CD8-positive, alpha-beta memory T cell (primary cell): ENCODE data around the gene RGS13. TPM values are rescaled to one million over a fixed set of nuclear protein-coding genes. Genes with fewer than 3 reads are reported as not detected.

Experiments
- CTCF ChIA-PET: fragments of 350-600 bp; sonication (Branson Sonifier 250); formaldehyde crosslinking; loops from one replicate; lab custom pipeline; 2021; ENCODE audit warnings: antibody characterized with exemption; lab: Charles Lee
- POLR2A ChIA-PET: fragments of 350-600 bp; sonication (Branson Sonifier 250); formaldehyde crosslinking; loops from one replicate; lab custom pipeline; 2021; ENCODE audit warnings: antibody characterized with exemption; lab: Charles Lee
- DNase-seq, 5 donors: peaks; one replicate each; pipeline versions ENCODE4 v3.0.0 to v3.0.0-alpha.2; 2020 to 2022; ENCODE audit warnings: mixed read lengths in 1 of 5
- H3K27ac ChIP-seq: one replicate; pipeline ENCODE4 v1.7.0; 2013; ENCODE audit warnings: low read depth, mild to moderate bottlenecking, low read length, moderate library complexity
- H3K27me3 ChIP-seq: 2 replicates; pipeline ENCODE4 v1.7.0; 2013; ENCODE audit warnings: low read length, mild to moderate bottlenecking; ENCODE audit not compliant: insufficient read depth, poor library complexity, severe bottlenecking
- H3K36me3 ChIP-seq: 2 replicates; pipeline ENCODE4 v1.7.0; 2013; ENCODE audit warnings: mild to moderate bottlenecking, low read length, moderate library complexity; ENCODE audit not compliant: insufficient read depth
- H3K4me1 ChIP-seq: 2 replicates; pipeline ENCODE4 v1.7.0; 2013; ENCODE audit warnings: mild to moderate bottlenecking, low read length, moderate library complexity; ENCODE audit not compliant: insufficient read depth
- H3K4me3 ChIP-seq: 2 replicates; pipeline ENCODE4 v1.7.0; 2013; ENCODE audit warnings: mild to moderate bottlenecking, low read length
- H3K9me3 ChIP-seq: 2 replicates; pipeline ENCODE4 v1.7.0; 2013; ENCODE audit warnings: mild to moderate bottlenecking, low read length
- H3K27ac Mint-ChIP-seq, 8 donors: one replicate each; pipeline ENCODE4 v1.8.0; 2020 to 2021; ENCODE audit warnings: mixed read lengths in 8 of 8, mild to moderate bottlenecking in 6 of 8, inconsistent platforms in 3 of 8, moderate library complexity in 3 of 8
- H3K27me3 Mint-ChIP-seq, 2 donors: one replicate each; pipeline ENCODE4 v1.8.0; 2020 to 2021; ENCODE audit warnings: mixed read lengths in 2 of 2, mild to moderate bottlenecking in 1 of 2, moderate library complexity in 1 of 2
- H3K36me3 Mint-ChIP-seq, 3 donors: one replicate each; pipeline ENCODE4 v1.8.0; 2020 to 2021; ENCODE audit warnings: mixed read lengths in 3 of 3, inconsistent platforms in 1 of 3, mild to moderate bottlenecking in 1 of 3
- H3K4me1 Mint-ChIP-seq, 3 donors: one replicate each; pipeline ENCODE4 v1.8.0; 2020 to 2021; ENCODE audit warnings: mixed read lengths in 3 of 3, inconsistent platforms in 1 of 3, mild to moderate bottlenecking in 1 of 3
- H3K4me3 Mint-ChIP-seq, 7 donors: one replicate each; pipeline ENCODE4 v1.8.0; 2020 to 2021; ENCODE audit warnings: mixed read lengths in 7 of 7, mild to moderate bottlenecking in 6 of 7, moderate library complexity in 4 of 7, inconsistent platforms in 2 of 7
- H3K9me3 Mint-ChIP-seq, 5 donors: one replicate each; pipeline ENCODE4 v1.8.0; 2020 to 2022; ENCODE audit warnings: mixed read lengths in 5 of 5, mild to moderate bottlenecking in 3 of 5, moderate library complexity in 2 of 5, inconsistent platforms in 1 of 5
- polyA plus RNA-seq: library from polyadenylated mRNA; unstranded; fragments of 300-500 nt; fragmentation: Illumina TruSeq; gene quantifications from one replicate; pipeline ENCODE4 v1.2.3, GENCODE V29; 2021
- total RNA-seq, 2 experiments: library from RNA; stranded (reverse); gene quantifications; one replicate each; pipeline ENCODE4 v1.2.3, GENCODE V29; 2021

The RGS13 gene
- total and polyA plus RNA-seq, 3 experiments from 2014 or later: 0.07 to 0.24 TPM; not detected in 1

GRCh38 chr1:192629612-192630011 is 6.3 kb upstream of the RGS13 start:
- Histone ChIP-seq H3K27ac (no peak overlapping the region), H3K9me3 (no peaks in the 10 kb centered on the region), H3K4me1 (no peaks in the 10 kb centered on the region), H3K36me3 (no peaks in the 10 kb centered on the region), H3K27me3 (no peaks in the 10 kb centered on the region), H3K4me3 (no peak overlapping the region)
- Mint-ChIP-seq H3K27ac (no peak overlapping the region), H3K4me3 (no peak overlapping the region), H3K9me3 (no peaks in the 10 kb centered on the region), H3K36me3 (no peaks in the 10 kb centered on the region), H3K27me3 (peaks cover 0 to 4% of the 10 kb centered on the region in 2 donors), H3K4me1 (no peaks in the 10 kb centered on the region)
- CTCF ChIA-PET: no interaction called here
- DNase-seq: no peak
- POLR2A ChIA-PET: no interaction called here

GRCh38 chr1:192630521-192631287 is 5.2 kb upstream of the RGS13 start:
- DNase-seq: no peak
- Mint-ChIP-seq H3K4me1 (no peaks in the 10 kb centered on the region), H3K27ac (no peak overlapping the region), H3K36me3 (no peaks in the 10 kb centered on the region), H3K4me3 (no peak overlapping the region), H3K27me3 (peaks cover 0 to 5% of the 10 kb centered on the region in 2 donors), H3K9me3 (no peaks in the 10 kb centered on the region)
- ChIA-PET CTCF (no interaction called here), POLR2A (no interaction called here)
- no peak overlapping the region for H3K4me3 ChIP-seq
- H3K36me3 ChIP-seq: no peaks in the 10 kb centered on the region
- H3K4me1 ChIP-seq: no peaks in the 10 kb centered on the region
- H3K27ac ChIP-seq: no peak overlapping the region
- no peaks in the 10 kb centered on the region for H3K27me3 ChIP-seq
- no peaks in the 10 kb centered on the region for H3K9me3 ChIP-seq

DNA sequence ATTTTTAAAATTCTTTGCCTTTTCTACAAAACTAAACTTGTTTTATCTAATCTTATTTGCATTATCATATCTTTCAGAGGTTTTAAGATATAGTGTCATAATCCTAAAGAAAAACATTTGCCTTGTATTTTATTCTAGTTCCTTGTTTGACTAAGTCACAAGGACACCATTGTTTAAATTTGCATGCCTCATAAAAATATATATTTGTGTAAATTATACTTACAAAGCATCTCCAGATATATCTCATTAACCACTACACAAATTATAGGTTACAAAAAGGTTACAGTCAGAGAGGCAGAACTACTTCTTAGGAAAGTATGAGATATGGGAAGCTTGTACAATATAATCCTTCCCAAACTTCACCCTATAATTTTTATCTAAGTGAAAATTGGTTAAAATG is 4.2 kb upstream of the RGS13 start:
- no peak overlapping the region for H3K4me3 Mint-ChIP-seq
- ChIA-PET POLR2A (no interaction called here), CTCF (no interaction called here)
- DNase-seq: no peak
- H3K9me3 Mint-ChIP-seq: no peaks in the 10 kb centered on the region
- no peak overlapping the region for H3K27ac Mint-ChIP-seq
- no peak overlapping the region for H3K27ac ChIP-seq
- no peaks in the 10 kb centered on the region for H3K36me3 ChIP-seq
- H3K4me1 Mint-ChIP-seq: no peaks in the 10 kb centered on the region
- no peaks in the 10 kb centered on the region for H3K27me3 ChIP-seq
- no peaks in the 10 kb centered on the region for H3K4me1 ChIP-seq
- H3K36me3 Mint-ChIP-seq: no peaks in the 10 kb centered on the region
- no peaks in the 10 kb centered on the region for H3K9me3 ChIP-seq
- peaks cover 0 to 5% of the 10 kb centered on the region in 2 donors for H3K27me3 Mint-ChIP-seq
- H3K4me3 ChIP-seq: no peak overlapping the region

- no peaks in the 10 kb centered on the region for H3K9me3 ChIP-seq
- peaks cover 0 to 5% of the 10 kb centered on the region in 2 donors for H3K27me3 Mint-ChIP-seq
- H3K9me3 Mint-ChIP-seq: no peaks in the 10 kb centered on the region
- no peak overlapping the region for H3K27ac Mint-ChIP-seq
- H3K36me3 Mint-ChIP-seq: no peaks in the 10 kb centered on the region
- no peaks in the 10 kb centered on the region for H3K4me1 ChIP-seq
- H3K4me3 ChIP-seq: no peak overlapping the region
- no peaks in the 10 kb centered on the region for H3K4me1 Mint-ChIP-seq
- H3K27ac ChIP-seq: no peak overlapping the region
- no peaks in the 10 kb centered on the region for H3K36me3 ChIP-seq
- CTCF ChIA-PET: no interaction called here
- POLR2A ChIA-PET: no interaction called here
- no peak for DNase-seq
- H3K4me3 Mint-ChIP-seq: no peak overlapping the region
- H3K27me3 ChIP-seq: no peaks in the 10 kb centered on the region
Observed at GRCh38 chr1:192632188-192632587, 3.8 kb upstream of the RGS13 start.

DNA sequence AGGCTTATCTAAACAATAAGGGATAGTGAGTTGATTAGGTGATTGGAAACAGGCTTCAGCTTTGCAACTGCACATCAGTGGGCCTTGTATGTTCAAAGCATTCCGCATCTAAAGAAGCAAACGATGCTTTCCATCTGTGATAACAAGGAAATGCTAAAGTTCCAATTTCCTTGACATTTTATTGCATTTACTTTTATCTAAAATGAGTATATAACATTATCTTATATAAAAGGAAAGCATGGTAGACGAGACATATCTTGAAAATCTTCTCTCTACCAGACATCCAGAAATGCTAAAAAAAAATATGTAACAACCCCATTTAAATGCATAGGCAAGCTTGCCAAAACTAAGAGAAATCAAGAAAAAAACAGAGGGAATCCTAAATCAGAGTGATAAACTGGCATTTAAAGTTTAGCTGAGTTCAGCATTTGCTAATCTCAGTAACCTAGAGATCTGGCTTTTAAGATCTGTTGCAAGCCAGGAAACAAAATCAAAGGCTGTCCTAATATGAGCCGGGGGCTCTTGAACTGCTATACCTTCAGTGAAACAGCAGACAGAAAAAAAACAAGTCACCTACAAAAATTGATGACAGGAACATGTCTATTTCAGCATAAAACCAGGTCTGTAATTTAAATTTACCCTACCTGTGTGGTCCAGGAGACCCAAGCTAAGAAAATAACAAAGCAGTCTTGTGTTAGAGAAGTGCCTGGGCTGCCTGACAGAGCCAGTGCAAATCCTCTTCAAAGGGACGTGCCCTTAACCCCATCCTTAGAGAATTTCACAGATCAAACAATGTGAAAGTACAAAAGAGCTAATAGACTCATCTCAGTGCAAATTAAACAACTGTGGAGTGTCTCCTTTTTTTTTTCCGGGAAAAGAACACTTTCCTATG is 3.1 kb upstream of the RGS13 start:
- no peaks in the 10 kb centered on the region for H3K9me3 ChIP-seq
- Mint-ChIP-seq H3K27me3 (peaks cover 0 to 5% of the 10 kb centered on the region in 2 donors), H3K4me1 (no peaks in the 10 kb centered on the region), H3K36me3 (no peaks in the 10 kb centered on the region), H3K4me3 (no peak overlapping the region), H3K9me3 (no peaks in the 10 kb centered on the region), H3K27ac (no peak overlapping the region)
- H3K27ac ChIP-seq: no peak overlapping the region
- no peaks in the 10 kb centered on the region for H3K27me3 ChIP-seq
- CTCF ChIA-PET: no interaction called here
- H3K4me1 ChIP-seq: no peaks in the 10 kb centered on the region
- POLR2A ChIA-PET: no interaction called here
- H3K4me3 ChIP-seq: no peak overlapping the region
- DNase-seq: no peak
- H3K36me3 ChIP-seq: no peaks in the 10 kb centered on the region

GRCh38 chr1:192633533-192634253 is 2.3 kb upstream of the RGS13 start:
- Histone ChIP-seq H3K27ac (no peak overlapping the region), H3K4me1 (no peaks in the 10 kb centered on the region), H3K9me3 (no peaks in the 10 kb centered on the region), H3K36me3 (no peaks in the 10 kb centered on the region), H3K4me3 (no peak overlapping the region), H3K27me3 (no peaks in the 10 kb centered on the region)
- POLR2A ChIA-PET: no interaction called here
- H3K4me1 Mint-ChIP-seq: no peaks in the 10 kb centered on the region
- DNase-seq: no peak
- no peak overlapping the region for H3K4me3 Mint-ChIP-seq
- CTCF ChIA-PET: no interaction called here
- H3K27me3 Mint-ChIP-seq: peaks cover 0 to 3% of the 10 kb centered on the region in 2 donors
- H3K27ac Mint-ChIP-seq: no peak overlapping the region
- H3K9me3 Mint-ChIP-seq: no peaks in the 10 kb centered on the region
- H3K36me3 Mint-ChIP-seq: no peaks in the 10 kb centered on the region

- Mint-ChIP-seq H3K9me3 (no peaks in the 10 kb centered on the region), H3K4me3 (no peak overlapping the region), H3K4me1 (peaks cover 0 to 6% (median 5%) of the 10 kb centered on the region in 3 donors), H3K27me3 (peaks cover 0 to 3% of the 10 kb centered on the region in 2 donors), H3K36me3 (no peaks in the 10 kb centered on the region), H3K27ac (peak overlapping the region in 1 of 8 donors; percentile 55)
- H3K36me3 ChIP-seq: no peaks in the 10 kb centered on the region
- H3K4me1 ChIP-seq: no peaks in the 10 kb centered on the region
- H3K9me3 ChIP-seq: no peaks in the 10 kb centered on the region
- H3K27me3 ChIP-seq: no peaks in the 10 kb centered on the region
- ChIA-PET POLR2A (no interaction called here), CTCF (no interaction called here)
- DNase-seq: no peak
- H3K27ac ChIP-seq: no peak overlapping the region
- H3K4me3 ChIP-seq: no peak overlapping the region
Observed at GRCh38 chr1:192635041-192635440, 906 bp upstream of the RGS13 start.
